Vagina (tissue), 2 donors: ENCODE measurements around the gene SERPINB13. TPM values are rescaled to one million over a fixed set of nuclear protein-coding genes. Genes with fewer than 3 reads are reported as not detected.
A peak's percentile ranks its signal among the peaks of the same experiment; 100 is the strongest.

Source experiments
- DNase-seq, 2 donors: peaks; one replicate each; pipeline ENCODE4 v3.0.0-alpha.2; 2017; ENCODE audit errors: extremely low spot score in 2 of 2
- H3K27ac ChIP-seq: fragments of 200-600 bp; sonication (generic); one replicate; pipeline ENCODE4 v1.5.1; 2019
- H3K27me3 ChIP-seq: fragments of 200-600 bp; sonication (generic); one replicate; pipeline ENCODE4 v1.5.1; 2019
- H3K36me3 ChIP-seq, 2 donors: fragments of 200-600 bp; sonication (generic); one replicate each; pipeline ENCODE4 v1.5.1; 2017 to 2019
- H3K4me1 ChIP-seq: fragments of 200-600 bp; sonication (generic); one replicate; pipeline ENCODE4 v1.5.1; 2019
- H3K4me3 ChIP-seq, 2 donors: fragments of 200-600 bp; sonication (generic); 1 replicate in 1 of 2; 2 replicates in 1 of 2; pipeline ENCODE4 v1.5.1; 2016 to 2019
- H3K9me3 ChIP-seq: fragments of 200-600 bp; sonication (generic); one replicate; pipeline ENCODE4 v1.5.1; 2019
- POLR2A ChIP-seq, 2 donors: fragments of 450-650 bp; IDR thresholded peaks; one replicate each; pipeline ENCODE4 v1.6.1; 2017; ENCODE audit warnings: antibody characterized with exemption in 2 of 2, mild to moderate bottlenecking in 2 of 2, moderate library complexity in 2 of 2
- POLR2AphosphoS5 ChIP-seq, 2 donors: sonication (generic); formaldehyde crosslinking; IDR thresholded peaks; one replicate each; pipeline ENCODE4 v1.9.0; 2017; ENCODE audit warnings: antibody characterized with exemption in 2 of 2, mild to moderate bottlenecking in 2 of 2, low read depth in 1 of 2; ENCODE audit not compliant: insufficient read depth in 1 of 2
- intact Hi-C: fragments of 100-400 bp; cut with DNase I; formaldehyde crosslinking; loops from one replicate; pipeline ENCODE4 v1.15.1; 2023
- total RNA-seq: library from RNA; depleted of rRNA; stranded (reverse); fragments of >200 nt; gene quantifications from one replicate; pipeline ENCODE4 v1.2.3, GENCODE V29; 2016
- TF ChIP-seq, protein P1 (sequence below), 3 experiments: fragments of 450-650 bp in 2 of 3; fragments of 200-600 bp in 1 of 3; sonication (generic) in 1 of 3; IDR thresholded peaks; one replicate each; pipeline ENCODE4 v1.5.1; 2017 to 2019; ENCODE audit warnings: antibody characterized with exemption in 3 of 3, mild to moderate bottlenecking in 2 of 3, moderate library complexity in 2 of 3

Gene SERPINB13
- total RNA-seq, 1 donor from 2014 or later: 131 TPM

DNA sequence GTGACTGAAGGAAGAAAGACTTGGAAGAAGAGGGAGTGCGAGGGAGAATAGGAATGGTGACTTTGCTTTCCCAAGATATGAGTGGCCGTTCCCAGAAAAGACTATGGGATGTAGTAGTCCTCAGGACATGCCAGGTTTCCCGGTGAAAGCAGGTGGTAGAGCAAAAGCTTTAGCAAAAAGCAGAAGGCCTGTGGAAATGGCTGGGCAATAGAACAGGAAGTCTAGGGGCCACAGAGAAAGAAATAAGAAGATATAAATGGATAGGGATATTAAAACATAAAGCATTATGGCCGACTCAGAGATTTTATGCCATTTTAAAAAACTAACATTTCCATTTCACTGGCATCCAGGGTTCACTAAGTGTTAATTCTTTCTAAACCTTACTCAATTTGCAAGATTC is 1.2 kb upstream of the SERPINB13 start:
- Histone ChIP-seq H3K27me3 (no peaks in the 10 kb centered on the region), H3K27ac (peak overlapping the region; percentile 59), H3K4me3 (no peak overlapping the region), H3K4me1 (peaks cover 10% of the 10 kb centered on the region), H3K9me3 (no peaks in the 10 kb centered on the region), H3K36me3 (no peaks in the 10 kb centered on the region)
- DNase-seq: no peak
- intact Hi-C loops: no loop called here
- TF ChIP-seq POLR2AphosphoS5 (IDR thresholded peaks at IDR 0.05; ENCODE audit: insufficient read depth in 1 of 2, low read depth in 1 of 2): no peak
- TF ChIP-seq POLR2A (IDR thresholded peaks at IDR 0.05): no peak
- TF ChIP-seq, protein P1, sequence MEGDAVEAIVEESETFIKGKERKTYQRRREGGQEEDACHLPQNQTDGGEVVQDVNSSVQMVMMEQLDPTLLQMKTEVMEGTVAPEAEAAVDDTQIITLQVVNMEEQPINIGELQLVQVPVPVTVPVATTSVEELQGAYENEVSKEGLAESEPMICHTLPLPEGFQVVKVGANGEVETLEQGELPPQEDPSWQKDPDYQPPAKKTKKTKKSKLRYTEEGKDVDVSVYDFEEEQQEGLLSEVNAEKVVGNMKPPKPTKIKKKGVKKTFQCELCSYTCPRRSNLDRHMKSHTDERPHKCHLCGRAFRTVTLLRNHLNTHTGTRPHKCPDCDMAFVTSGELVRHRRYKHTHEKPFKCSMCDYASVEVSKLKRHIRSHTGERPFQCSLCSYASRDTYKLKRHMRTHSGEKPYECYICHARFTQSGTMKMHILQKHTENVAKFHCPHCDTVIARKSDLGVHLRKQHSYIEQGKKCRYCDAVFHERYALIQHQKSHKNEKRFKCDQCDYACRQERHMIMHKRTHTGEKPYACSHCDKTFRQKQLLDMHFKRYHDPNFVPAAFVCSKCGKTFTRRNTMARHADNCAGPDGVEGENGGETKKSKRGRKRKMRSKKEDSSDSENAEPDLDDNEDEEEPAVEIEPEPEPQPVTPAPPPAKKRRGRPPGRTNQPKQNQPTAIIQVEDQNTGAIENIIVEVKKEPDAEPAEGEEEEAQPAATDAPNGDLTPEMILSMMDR (IDR thresholded peaks at IDR 0.05): no peak

DNA sequence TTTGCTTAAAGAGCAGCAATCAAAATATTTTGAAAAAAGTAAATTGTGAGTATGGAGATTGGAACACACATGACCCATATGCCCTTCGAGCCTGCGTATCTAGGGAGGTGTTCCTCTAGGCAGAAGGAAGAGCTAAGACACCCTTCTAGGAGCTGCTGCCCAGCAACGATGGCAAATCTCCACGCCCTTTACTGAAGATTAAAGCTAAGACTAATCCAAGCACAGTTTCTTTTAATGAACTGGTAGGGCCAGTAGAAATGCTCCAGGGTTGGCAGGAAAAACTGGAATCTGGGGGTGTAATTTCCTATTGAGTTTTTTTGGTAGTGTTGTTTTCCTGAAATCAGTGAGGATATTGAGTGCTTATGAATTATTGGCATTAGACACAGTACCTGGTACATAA is 712 bp upstream of the SERPINB13 start:
- intact Hi-C loops: no loop called here
- peaks cover 10% of the 10 kb centered on the region for H3K4me1 ChIP-seq
- H3K4me3 ChIP-seq: no peak overlapping the region
- H3K36me3 ChIP-seq: no peaks in the 10 kb centered on the region
- no peak for DNase-seq
- no peaks in the 10 kb centered on the region for H3K9me3 ChIP-seq
- TF ChIP-seq POLR2A (IDR thresholded peaks at IDR 0.05) (no peak), POLR2AphosphoS5 (IDR thresholded peaks at IDR 0.05; ENCODE audit: insufficient read depth in 1 of 2, low read depth in 1 of 2) (no peak)
- TF ChIP-seq, protein P1 (IDR thresholded peaks at IDR 0.05): no peak
- no peaks in the 10 kb centered on the region for H3K27me3 ChIP-seq
- H3K27ac ChIP-seq: no peak overlapping the region

DNA sequence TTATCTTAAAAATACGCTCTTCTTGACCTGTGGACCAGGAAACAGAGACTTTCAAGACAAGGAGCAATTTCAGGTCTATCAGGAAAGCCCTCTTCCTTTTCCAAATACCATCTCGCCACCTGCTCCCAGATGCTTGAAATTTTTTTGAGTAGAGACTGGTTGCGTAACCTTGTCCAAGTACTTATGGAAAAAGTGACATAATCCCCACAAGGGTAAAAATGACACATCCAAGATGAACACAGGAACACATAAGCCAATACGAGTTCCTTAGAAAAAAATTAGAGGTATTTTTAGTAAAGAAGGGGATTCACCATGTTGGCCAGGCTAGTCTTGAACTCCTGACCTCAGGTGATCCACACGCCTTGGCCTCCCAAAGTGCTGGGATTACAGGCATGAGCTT is 1.8 kb downstream of the SERPINB13 start:
- Histone ChIP-seq H3K27ac (no peak overlapping the region), H3K36me3 (no peaks in the 10 kb centered on the region), H3K4me1 (peaks cover 7% of the 10 kb centered on the region), H3K9me3 (no peaks in the 10 kb centered on the region), H3K4me3 (peak overlapping the region in 1 of 2 donors; percentile 30), H3K27me3 (no peaks in the 10 kb centered on the region)
- intact Hi-C loops: no loop called here
- TF ChIP-seq, protein P1 (IDR thresholded peaks at IDR 0.05): no peak
- no peak for TF ChIP-seq POLR2A (IDR thresholded peaks at IDR 0.05)
- TF ChIP-seq POLR2AphosphoS5 (IDR thresholded peaks at IDR 0.05; ENCODE audit: insufficient read depth in 1 of 2, low read depth in 1 of 2): no peak
- no peak for DNase-seq

DNA sequence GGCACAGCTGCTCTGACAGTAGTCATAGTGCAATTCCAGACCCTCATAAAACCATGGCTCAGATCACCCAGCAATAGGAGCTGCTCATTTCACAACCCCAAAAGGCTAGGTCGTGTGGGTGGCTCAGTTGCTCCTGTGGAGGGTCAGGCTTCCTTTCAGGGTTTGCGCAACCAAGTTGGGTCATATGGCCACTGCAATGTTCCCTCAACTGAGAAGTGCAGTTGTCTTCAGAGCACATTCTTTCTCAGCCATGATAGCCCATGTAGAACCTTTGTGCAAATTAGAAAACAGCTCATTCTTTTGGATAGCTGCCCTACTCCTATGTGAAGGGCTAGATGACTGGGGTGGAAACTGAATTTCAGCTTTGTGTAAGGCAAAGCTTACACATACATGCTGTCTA is 3.2 kb downstream of the SERPINB13 start:
- Histone ChIP-seq H3K27me3 (no peaks in the 10 kb centered on the region), H3K9me3 (no peaks in the 10 kb centered on the region), H3K36me3 (no peaks in the 10 kb centered on the region), H3K4me1 (no peaks in the 10 kb centered on the region), H3K27ac (no peak overlapping the region), H3K4me3 (no peak overlapping the region)
- intact Hi-C loops: no loop called here
- TF ChIP-seq, protein P1 (IDR thresholded peaks at IDR 0.05): no peak
- TF ChIP-seq POLR2AphosphoS5 (IDR thresholded peaks at IDR 0.05; ENCODE audit: insufficient read depth in 1 of 2, low read depth in 1 of 2): no peak
- TF ChIP-seq POLR2A (IDR thresholded peaks at IDR 0.05): no peak
- no peak for DNase-seq

DNA sequence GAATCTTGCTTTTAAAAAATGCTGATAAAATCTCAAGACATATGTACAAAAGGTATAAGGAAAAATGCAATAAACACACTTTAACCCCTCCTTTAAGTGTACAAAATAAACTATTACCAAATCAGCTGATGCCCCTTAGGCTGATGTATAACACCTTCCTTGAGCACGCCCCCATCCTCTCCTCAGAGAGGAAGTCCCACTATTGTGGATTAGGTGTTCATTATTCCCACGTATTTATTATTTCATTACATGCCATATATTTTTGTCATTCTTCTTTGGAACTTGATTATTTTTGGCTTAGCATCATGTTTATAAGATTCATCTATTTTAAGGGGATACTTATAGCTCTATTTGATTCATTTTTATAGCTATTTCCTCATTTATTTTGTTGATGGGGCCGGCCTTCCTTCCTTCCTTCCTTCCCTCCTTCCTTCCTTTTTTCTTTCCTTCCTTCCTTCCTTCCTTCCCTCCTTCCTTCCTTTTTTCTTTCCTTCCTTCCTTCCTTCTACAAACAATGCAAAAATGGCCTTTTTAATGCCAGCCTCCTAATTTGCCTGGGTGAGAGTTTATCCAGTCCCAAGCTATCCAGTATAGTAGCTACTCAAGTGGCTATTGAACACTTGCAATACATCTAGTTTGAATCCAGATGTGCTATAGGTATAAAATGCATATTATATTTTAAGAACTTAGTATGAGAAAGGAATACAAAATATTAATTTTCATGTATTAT is 4.0 kb downstream of the SERPINB13 start:
- Histone ChIP-seq H3K9me3 (no peaks in the 10 kb centered on the region), H3K4me1 (no peaks in the 10 kb centered on the region), H3K27ac (no peak overlapping the region), H3K4me3 (no peak overlapping the region), H3K36me3 (no peaks in the 10 kb centered on the region), H3K27me3 (no peaks in the 10 kb centered on the region)
- TF ChIP-seq POLR2A (IDR thresholded peaks at IDR 0.05) (no peak), POLR2AphosphoS5 (IDR thresholded peaks at IDR 0.05; ENCODE audit: insufficient read depth in 1 of 2, low read depth in 1 of 2) (no peak)
- no peak for DNase-seq
- intact Hi-C loops: no loop called here
